MM.1S (cell line): Measurements from ENCODE around the gene SMPD2.
A peak's percentile ranks its signal among the peaks of the same experiment; 100 is the strongest.

Source experiments
- DNase-seq: peaks from one replicate; pipeline ENCODE4 v3.0.0-alpha.2; 2015
- H2AFZ ChIP-seq: fragments of 300-600 bp; sonication (generic); 2 replicates; pipeline ENCODE4 v1.6.0; 2016; ENCODE audit warnings: antibody characterized with exemption, low read length
- H3F3A ChIP-seq: fragments of 300-600 bp; sonication (generic); 2 replicates; pipeline ENCODE4 v1.6.1; 2016; ENCODE audit warnings: mild to moderate bottlenecking, antibody characterized with exemption, low read length, moderate library complexity, mixed read lengths; ENCODE audit not compliant: insufficient read depth
- H3K27ac ChIP-seq: fragments of 300-600 bp; sonication (generic); 2 replicates; pipeline ENCODE4 v1.5.1; 2016; ENCODE audit warnings: mild to moderate bottlenecking, low read length
- H3K27me3 ChIP-seq: fragments of 300-600 bp; sonication (generic); replicated peaks from 2 replicates; pipeline ENCODE4 v1.6.0; 2016; ENCODE audit warnings: low read length; ENCODE audit not compliant: insufficient read depth
- H3K36me3 ChIP-seq: fragments of 300-600 bp; sonication (generic); replicated peaks from 2 replicates; pipeline ENCODE4 v1.6.1; 2016; ENCODE audit warnings: mild to moderate bottlenecking, low read length, mixed read lengths; ENCODE audit not compliant: insufficient read depth
- H3K4me1 ChIP-seq: fragments of 300-600 bp; sonication (generic); 2 replicates; pipeline ENCODE4 v1.6.1; 2016; ENCODE audit warnings: low read length, mixed read lengths
- H3K4me2 ChIP-seq: fragments of 300-600 bp; sonication (generic); 2 replicates; pipeline ENCODE4 v1.6.0; 2016; ENCODE audit warnings: low read depth, low read length
- H3K4me3 ChIP-seq: fragments of 300-600 bp; sonication (generic); 2 replicates; pipeline ENCODE4 v1.5.1; 2016; ENCODE audit warnings: low read length, mixed read lengths
- H3K79me2 ChIP-seq: fragments of 300-600 bp; sonication (generic); 2 replicates; pipeline ENCODE4 v1.6.1; 2016; ENCODE audit warnings: mixed run types, low read length, mixed read lengths
- H3K9ac ChIP-seq: fragments of 300-600 bp; sonication (generic); 2 replicates; pipeline ENCODE4 v1.6.1; 2016; ENCODE audit warnings: low read length, mixed read lengths
- H3K9me2 ChIP-seq: fragments of 300-600 bp; sonication (generic); replicated peaks from 2 replicates; pipeline ENCODE4 v1.6.1; 2016; ENCODE audit warnings: mild to moderate bottlenecking, low read length, mixed read lengths; ENCODE audit not compliant: insufficient read depth
- H3K9me3 ChIP-seq: fragments of 300-600 bp; sonication (generic); replicated peaks from 2 replicates; pipeline ENCODE4 v1.6.1; 2016; ENCODE audit warnings: mild to moderate bottlenecking, low read length, mixed read lengths; ENCODE audit not compliant: insufficient read depth
- H4K20me1 ChIP-seq: fragments of 300-600 bp; sonication (generic); 2 replicates; pipeline ENCODE4 v1.6.1; 2016; ENCODE audit warnings: mild to moderate bottlenecking, low read length, moderate library complexity, mixed read lengths; ENCODE audit not compliant: insufficient read depth
- CTCF ChIP-seq: fragments of 300-600 bp; sonication (generic); IDR thresholded peaks from 2 replicates; pipeline ENCODE4 v1.5.1; 2016; ENCODE audit warnings: antibody characterized with exemption, low read length, mixed read lengths
- EZH2 ChIP-seq: fragments of 300-600 bp; sonication (generic); optimal IDR thresholded peaks from 2 replicates; pipeline ENCODE3; 2017; ENCODE audit warnings: low read depth, mild to moderate bottlenecking, antibody characterized with exemption, low read length, mixed read lengths
- EZH2phosphoT487 ChIP-seq: fragments of 300-600 bp; sonication (generic); IDR thresholded peaks from 2 replicates; pipeline ENCODE4 v1.6.1; 2018; ENCODE audit warnings: antibody characterized with exemption, low read length

Gene SMPD2

GRCh38 chr6:109478222-109478805 is 37.8 kb downstream of the SMPD2 start:
- Histone ChIP-seq H3K9ac (peak overlapping the region; percentile 27; the same call in 1 of the 2 replicates), H3K4me3 (peak overlapping the region; percentile 47), H3K9me3 (no peaks in the 10 kb centered on the region), H2AFZ (no peak overlapping the region), H3K4me1 (peaks cover 32% of the 10 kb centered on the region), H3K36me3 (peaks cover 13% of the 10 kb centered on the region; the same call in 1 of the 2 replicates), H3K27me3 (no peaks in the 10 kb centered on the region), H3K27ac (peak overlapping the region; percentile 47; the same call in 1 of the 2 replicates), H3K9me2 (no peaks in the 10 kb centered on the region), H3K4me2 (peak overlapping the region; percentile 89), H4K20me1 (no peaks in the 10 kb centered on the region), H3F3A (no peaks in the 10 kb centered on the region; the same call in 1 of the 2 replicates), H3K79me2 (peaks cover 84% of the 10 kb centered on the region)
- TF ChIP-seq CTCF = no peak
- no peak for TF ChIP-seq EZH2
- no peak for TF ChIP-seq EZH2phosphoT487
- no peak for DNase-seq

- H3K9me3 ChIP-seq = no peaks in the 10 kb centered on the region
- no peak for DNase-seq
- no peaks in the 10 kb centered on the region for H3K9me2 ChIP-seq
- no peaks in the 10 kb centered on the region for H3K27me3 ChIP-seq
- peak overlapping the region; percentile 27; the same call in 1 of the 2 replicates for H3K9ac ChIP-seq
- H3K27ac ChIP-seq = peak overlapping the region; percentile 47; the same call in 1 of the 2 replicates
- H2AFZ ChIP-seq = no peak overlapping the region
- H3K79me2 ChIP-seq = peaks cover 79% of the 10 kb centered on the region
- H3K36me3 ChIP-seq = peaks cover 12% of the 10 kb centered on the region; the same call in 1 of the 2 replicates
- H3F3A ChIP-seq = no peaks in the 10 kb centered on the region; the same call in 1 of the 2 replicates
- peak overlapping the region; percentile 89 for H3K4me2 ChIP-seq
- H3K4me3 ChIP-seq = peak overlapping the region; percentile 47
- H4K20me1 ChIP-seq = no peaks in the 10 kb centered on the region
- TF ChIP-seq EZH2phosphoT487 (no peak), CTCF (no peak), EZH2 (no peak)
- H3K4me1 ChIP-seq = peaks cover 32% of the 10 kb centered on the region
Observed at GRCh38 chr6:109478841-109479624, 38.5 kb downstream of the SMPD2 start.

GRCh38 chr6:109480993-109481480 is 40.5 kb downstream of the SMPD2 start:
- DNase-seq = no peak
- Histone ChIP-seq H2AFZ (no peak overlapping the region), H3K4me1 (peaks cover 32% of the 10 kb centered on the region), H3K79me2 (peaks cover 67% of the 10 kb centered on the region), H3F3A (no peaks in the 10 kb centered on the region; the same call in 1 of the 2 replicates), H3K27me3 (no peaks in the 10 kb centered on the region), H3K27ac (no peak overlapping the region), H4K20me1 (no peaks in the 10 kb centered on the region), H3K9me2 (no peaks in the 10 kb centered on the region), H3K4me2 (peak overlapping the region; percentile 82), H3K9me3 (no peaks in the 10 kb centered on the region), H3K9ac (no peak overlapping the region), H3K36me3 (peaks cover 12% of the 10 kb centered on the region; the same call in 1 of the 2 replicates), H3K4me3 (0 out of 2 replicates have a peak overlapping the region, but pooled peaks have one; percentile 13)
- TF ChIP-seq EZH2phosphoT487 (no peak), CTCF (no peak), EZH2 (no peak)
